ENCODE measurements around the gene SIRT7.

SIRT7 gene

GRCh38 chr17:81950501-81950900, 32.5 kb upstream of the SIRT7 start:
- no peak overlapping the region for H3K27ac ChIP-seq
- no peak overlapping the region for H2AFZ ChIP-seq (ENCODE audit: low read depth)
- H3K27me3 ChIP-seq (ENCODE audit: insufficient read depth, low read depth), result peaks cover 28% of the 10 kb centered on the region
- no peaks in the 10 kb centered on the region for H3K79me2 ChIP-seq (ENCODE audit: insufficient read depth, low read depth)
- no peaks in the 10 kb centered on the region for H3K4me1 ChIP-seq (ENCODE audit: low read depth, poor library complexity, severe bottlenecking)
- no peaks in the 10 kb centered on the region for H4K20me1 ChIP-seq (ENCODE audit: insufficient read depth)
- no peak overlapping the region for H3K4me2 ChIP-seq
- H3K36me3 ChIP-seq (ENCODE audit: insufficient read depth), result no peaks in the 10 kb centered on the region
- TF ChIP-seq, protein P1, sequence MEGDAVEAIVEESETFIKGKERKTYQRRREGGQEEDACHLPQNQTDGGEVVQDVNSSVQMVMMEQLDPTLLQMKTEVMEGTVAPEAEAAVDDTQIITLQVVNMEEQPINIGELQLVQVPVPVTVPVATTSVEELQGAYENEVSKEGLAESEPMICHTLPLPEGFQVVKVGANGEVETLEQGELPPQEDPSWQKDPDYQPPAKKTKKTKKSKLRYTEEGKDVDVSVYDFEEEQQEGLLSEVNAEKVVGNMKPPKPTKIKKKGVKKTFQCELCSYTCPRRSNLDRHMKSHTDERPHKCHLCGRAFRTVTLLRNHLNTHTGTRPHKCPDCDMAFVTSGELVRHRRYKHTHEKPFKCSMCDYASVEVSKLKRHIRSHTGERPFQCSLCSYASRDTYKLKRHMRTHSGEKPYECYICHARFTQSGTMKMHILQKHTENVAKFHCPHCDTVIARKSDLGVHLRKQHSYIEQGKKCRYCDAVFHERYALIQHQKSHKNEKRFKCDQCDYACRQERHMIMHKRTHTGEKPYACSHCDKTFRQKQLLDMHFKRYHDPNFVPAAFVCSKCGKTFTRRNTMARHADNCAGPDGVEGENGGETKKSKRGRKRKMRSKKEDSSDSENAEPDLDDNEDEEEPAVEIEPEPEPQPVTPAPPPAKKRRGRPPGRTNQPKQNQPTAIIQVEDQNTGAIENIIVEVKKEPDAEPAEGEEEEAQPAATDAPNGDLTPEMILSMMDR (conservative IDR thresholded peaks at IDR 0.05; ENCODE audit: low read depth, low read length), result no peak
- H3K4me3 ChIP-seq (IDR thresholded peaks at IDR 0.05; ENCODE audit: insufficient read depth, low read depth, low read length), result no peak overlapping the region
- H3K9ac ChIP-seq, result no peak overlapping the region

- Histone ChIP-seq H3K27me3 (ENCODE audit: insufficient read depth, low read depth) (peaks cover 28% of the 10 kb centered on the region), H3K4me1 (ENCODE audit: low read depth, poor library complexity, severe bottlenecking) (no peaks in the 10 kb centered on the region), H4K20me1 (ENCODE audit: insufficient read depth) (no peaks in the 10 kb centered on the region), H2AFZ (ENCODE audit: low read depth) (no peak overlapping the region), H3K4me2 (no peak overlapping the region), H3K79me2 (ENCODE audit: insufficient read depth, low read depth) (no peaks in the 10 kb centered on the region), H3K27ac (no peak overlapping the region), H3K36me3 (ENCODE audit: insufficient read depth) (no peaks in the 10 kb centered on the region), H3K9ac (no peak overlapping the region), H3K4me3 (IDR thresholded peaks at IDR 0.05; ENCODE audit: insufficient read depth, low read depth, low read length) (no peak overlapping the region)
- TF ChIP-seq, protein P1 (conservative IDR thresholded peaks at IDR 0.05; ENCODE audit: low read depth, low read length), result no peak
Measured at GRCh38 chr17:81948635-81949378, 30.8 kb upstream of the SIRT7 start.

DNA sequence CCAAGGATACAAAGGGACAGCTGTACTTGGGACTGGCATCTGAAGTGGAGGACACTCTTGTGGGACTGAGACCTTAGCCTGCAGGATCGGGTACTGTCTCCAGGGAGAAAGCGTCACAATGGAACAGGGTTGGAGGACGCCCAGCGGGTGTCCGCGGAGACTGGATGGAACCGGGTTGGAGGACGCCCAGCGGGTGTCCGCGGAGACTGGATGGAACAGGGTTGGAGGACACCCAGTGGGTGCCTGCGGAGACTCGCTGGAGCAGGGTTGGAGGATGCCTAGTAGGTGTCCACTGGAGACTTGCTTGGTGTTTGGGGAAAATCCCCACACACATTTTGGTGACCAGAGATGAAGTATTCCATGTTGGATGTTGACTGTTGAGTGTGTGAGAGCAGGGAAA, 29.2 kb upstream of the SIRT7 start, which contains the start of gene MYADML2:
MYADML2 (minus strand) TSS at position 45 of the 400 bp plus-strand sequence. CDS start 5,492 bp downstream, outside the sequence.
- Histone ChIP-seq H4K20me1 (ENCODE audit: insufficient read depth) (no peaks in the 10 kb centered on the region), H3K79me2 (ENCODE audit: insufficient read depth, low read depth) (no peaks in the 10 kb centered on the region), H3K4me2 (no peak within 1 kb of the TSS), H3K9ac (no peak within 1 kb of the TSS), H3K36me3 (ENCODE audit: insufficient read depth) (no peaks in the 10 kb centered on the region), H3K4me3 (IDR thresholded peaks at IDR 0.05; ENCODE audit: insufficient read depth, low read depth, low read length) (no peak within 1 kb of the TSS), H2AFZ (ENCODE audit: low read depth) (no peak within 1 kb of the TSS), H3K27ac (no peak within 1 kb of the TSS), H3K27me3 (ENCODE audit: insufficient read depth, low read depth) (peaks cover 22% of the 10 kb centered on the region; the same call in 1 of the 2 replicates), H3K4me1 (ENCODE audit: low read depth, poor library complexity, severe bottlenecking) (peaks cover 2% of the 10 kb centered on the region)
- TF ChIP-seq, protein P1 (conservative IDR thresholded peaks at IDR 0.05; ENCODE audit: low read depth, low read length), result no peak

DNA sequence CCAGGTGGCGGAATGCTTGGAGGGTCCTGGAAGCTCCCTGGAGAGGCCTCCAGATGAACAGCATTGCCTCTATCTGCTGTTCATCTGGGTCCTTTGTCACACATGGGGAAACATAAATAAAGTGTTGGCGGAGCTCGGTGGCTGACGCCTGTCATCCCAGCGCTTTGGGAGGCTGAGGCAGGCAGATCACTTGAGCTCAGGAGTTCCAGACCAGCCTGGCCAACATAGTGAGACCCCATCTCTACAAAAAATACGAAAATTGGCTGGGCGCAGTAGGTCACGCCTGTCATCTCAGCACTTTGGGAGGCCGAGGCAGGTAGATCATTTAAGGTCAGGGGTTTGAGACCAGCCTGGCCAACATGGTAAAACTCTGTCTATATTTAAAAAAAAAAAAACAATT, 26.9 kb upstream of the SIRT7 start:
- H4K20me1 ChIP-seq (ENCODE audit: insufficient read depth), result no peaks in the 10 kb centered on the region
- TF ChIP-seq, protein P1 (conservative IDR thresholded peaks at IDR 0.05; ENCODE audit: low read depth, low read length), result no peak
- no peak overlapping the region for H3K27ac ChIP-seq
- H3K9ac ChIP-seq, result no peak overlapping the region
- H2AFZ ChIP-seq (ENCODE audit: low read depth), result no peak overlapping the region
- peaks cover 11% of the 10 kb centered on the region for H3K4me1 ChIP-seq (ENCODE audit: low read depth, poor library complexity, severe bottlenecking)
- peaks cover 10% of the 10 kb centered on the region; the same call in 1 of the 2 replicates for H3K27me3 ChIP-seq (ENCODE audit: insufficient read depth, low read depth)
- no peaks in the 10 kb centered on the region for H3K36me3 ChIP-seq (ENCODE audit: insufficient read depth)
- H3K4me2 ChIP-seq, result no peak overlapping the region
- H3K79me2 ChIP-seq (ENCODE audit: insufficient read depth, low read depth), result no peaks in the 10 kb centered on the region
- no peak overlapping the region for H3K4me3 ChIP-seq (IDR thresholded peaks at IDR 0.05; ENCODE audit: insufficient read depth, low read depth, low read length)

Data from KMS-11 (cell line).